Measurements from ENCODE around the gene FANCD2.

The FANCD2 gene

GRCh38 chr3:9976721-9977709 lies 49.2 kb upstream of the FANCD2 start (continued):
- TF ChIP-seq PRDM2 (tag by site-specific recombination; IDR thresholded peaks at IDR 0.05; ENCODE audit: borderline replicate concordance) (no peak), ZNF580 (tag by site-specific recombination; IDR thresholded peaks at IDR 0.05) (no peak), ZFP3 (tag by site-specific recombination; IDR thresholded peaks at IDR 0.05; ENCODE audit: low read depth) (no peak), OSR2 (tag by site-specific recombination; IDR thresholded peaks at IDR 0.05) (peak; percentile 63), ZNF670 (tag by site-specific recombination; IDR thresholded peaks at IDR 0.05; ENCODE audit: low read depth) (no peak), ZNF837 (tag by site-specific recombination; IDR thresholded peaks at IDR 0.05) (no peak), SCRT2 (tag by site-specific recombination; IDR thresholded peaks at IDR 0.05) (no peak), ZNF391 (tag by site-specific recombination; IDR thresholded peaks at IDR 0.05; ENCODE audit: borderline replicate concordance, low read depth) (0 out of 2 replicates have a peak, but pooled peaks have one; percentile 63), ZNF777 (tag by site-specific recombination; IDR thresholded peaks at IDR 0.05; ENCODE audit: borderline replicate concordance) (no peak), BCL11A (tag by site-specific recombination; IDR thresholded peaks at IDR 0.05; ENCODE audit: low read depth) (peak; percentile 97), PBX3 (CRISPR knock-in tag; IDR thresholded peaks at IDR 0.05) (no peak), ZNF112 (tag by site-specific recombination; IDR thresholded peaks at IDR 0.05) (no peak), ZNF585B (tag by site-specific recombination; IDR thresholded peaks at IDR 0.05) (no peak), ZNF629 (tag by site-specific recombination; IDR thresholded peaks at IDR 0.05) (peak; percentile 95), ZBTB10 (tag by site-specific recombination; IDR thresholded peaks at IDR 0.05) (no peak), ZNF335 (tag by site-specific recombination; conservative IDR thresholded peaks at IDR 0.05) (peak; percentile 54), ZNF600 (tag by site-specific recombination; IDR thresholded peaks at IDR 0.05) (peak; percentile 88), ZBTB21 (tag by site-specific recombination; IDR thresholded peaks at IDR 0.05) (peak; percentile 79), GFI1B (tag by site-specific recombination; IDR thresholded peaks at IDR 0.05) (no peak), ATF2 (tag by site-specific recombination; IDR thresholded peaks at IDR 0.05; ENCODE audit: low read depth) (peak; percentile 88), ZSCAN16 (tag by site-specific recombination; IDR thresholded peaks at IDR 0.05) (no peak), ZNF530 (tag by site-specific recombination; IDR thresholded peaks at IDR 0.05; ENCODE audit: low read depth) (no peak), KLF10 (tag by site-specific recombination; IDR thresholded peaks at IDR 0.05) (peak; percentile 91), ZSCAN23 (tag by site-specific recombination; IDR thresholded peaks at IDR 0.05) (0 out of 2 replicates have a peak, but pooled peaks have one; percentile 53), ZNF2 (tag by site-specific recombination; IDR thresholded peaks at IDR 0.05) (peak; percentile 85)
